GM19193 (cell line): Measurements from ENCODE around the gene PPM1L.

ENCODE experiments used
- POLR2A ChIP-seq: IDR thresholded peaks from 4 replicates; pipeline ENCODE4 v1.6.1; 2011; ENCODE audit not compliant: insufficient read depth, insufficient read length; ENCODE audit errors: extremely low read depth

The PPM1L gene

GRCh38 chr3:161108840-161109239, 352.8 kb downstream of the PPM1L start:
- no peak for TF ChIP-seq POLR2A

GRCh38 chr3:161117646-161118045, 361.6 kb downstream of the PPM1L start:
- TF ChIP-seq POLR2A = no peak

DNA sequence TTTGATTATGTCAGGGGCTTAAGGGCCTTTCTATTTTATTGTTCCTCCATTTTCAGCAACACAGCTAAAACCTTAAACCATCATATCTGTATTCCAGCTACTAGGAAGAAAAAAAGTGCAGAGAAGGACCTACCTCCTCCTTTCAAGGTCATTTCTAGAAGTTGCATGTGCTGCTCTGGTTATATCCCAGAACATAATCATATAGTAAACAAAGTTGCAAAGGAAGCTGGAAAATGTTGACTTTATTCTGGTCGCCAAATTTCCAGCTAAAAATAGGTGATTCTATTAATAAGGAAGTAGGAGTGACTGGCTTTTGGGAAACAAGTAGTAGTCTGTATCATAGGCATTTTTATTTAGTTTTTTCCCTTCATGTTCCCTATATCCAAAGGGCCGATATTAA, 370.5 kb downstream of the PPM1L start:
- TF ChIP-seq POLR2A = no peak
